K562 treated with DMSO at 1 percent for 24 hours (cell line): ENCODE results near the gene CALHM1. TPM values are rescaled to one million over a fixed set of nuclear protein-coding genes. Genes with fewer than 3 reads are reported as not detected.

ENCODE experiments used
- total RNA-seq: library from RNA; unstranded; fragments of 300-600 nt; gene quantifications from 2 replicates; pipeline ENCODE4 v1.2.3, GENCODE V29; 2022; ENCODE audit warnings: low read depth; ENCODE audit not compliant: insufficient read depth

The CALHM1 gene, protein sequence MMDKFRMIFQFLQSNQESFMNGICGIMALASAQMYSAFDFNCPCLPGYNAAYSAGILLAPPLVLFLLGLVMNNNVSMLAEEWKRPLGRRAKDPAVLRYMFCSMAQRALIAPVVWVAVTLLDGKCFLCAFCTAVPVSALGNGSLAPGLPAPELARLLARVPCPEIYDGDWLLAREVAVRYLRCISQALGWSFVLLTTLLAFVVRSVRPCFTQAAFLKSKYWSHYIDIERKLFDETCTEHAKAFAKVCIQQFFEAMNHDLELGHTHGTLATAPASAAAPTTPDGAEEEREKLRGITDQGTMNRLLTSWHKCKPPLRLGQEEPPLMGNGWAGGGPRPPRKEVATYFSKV
- total RNA-seq, result not detected in 2 replicates

DNA sequence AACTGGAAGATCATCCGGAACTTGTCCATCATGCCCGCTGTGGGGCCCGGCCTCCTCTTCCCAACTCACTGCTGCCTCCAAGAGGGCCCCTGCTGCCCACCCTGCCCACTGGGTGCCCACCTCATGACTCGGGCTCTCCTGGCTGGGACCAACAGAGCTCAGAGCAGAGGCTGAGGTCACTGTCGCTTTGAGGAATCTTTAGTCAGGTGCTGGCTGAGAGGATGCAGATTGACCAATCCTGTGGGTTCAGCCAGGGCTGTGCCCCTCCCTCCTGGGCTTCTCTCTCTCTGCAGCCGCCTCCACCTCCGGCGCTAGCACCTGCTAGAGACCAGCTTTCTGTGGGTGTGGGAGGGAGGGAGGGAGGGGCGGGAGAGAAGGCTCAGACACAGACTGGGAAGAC lies at the start of gene CALHM1:
CALHM1 (minus strand) TSS at position 181 of the 400 bp plus-strand sequence; CDS start at position 32, 149 bp downstream.

DNA sequence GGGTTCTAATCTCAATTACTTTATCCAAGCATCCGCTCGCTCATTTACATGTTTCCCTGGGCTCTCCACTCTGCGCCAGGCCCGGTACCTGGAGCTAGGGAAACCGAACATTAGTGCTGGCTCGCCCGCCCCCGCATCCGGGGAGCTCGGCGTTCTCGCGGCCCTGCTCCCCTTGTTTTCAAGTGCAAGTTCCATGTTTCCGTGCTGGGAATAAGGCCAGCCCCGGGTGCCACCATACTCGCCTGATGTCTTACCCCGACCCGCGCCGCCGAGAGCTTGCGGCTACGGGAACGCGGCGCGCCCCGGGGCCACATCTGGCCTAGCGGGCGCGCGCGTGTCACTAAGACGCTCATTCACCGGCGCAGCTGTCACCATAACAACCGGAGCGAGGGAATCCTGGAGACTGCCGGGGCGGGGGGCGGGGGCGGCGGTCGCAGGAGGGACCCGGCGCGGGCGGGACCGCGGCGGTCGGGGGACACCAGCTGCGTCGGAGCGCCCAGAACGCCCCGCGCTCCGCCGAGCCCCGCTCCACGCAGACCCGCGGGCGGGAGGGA lies 34.7 kb upstream of the CALHM1 start, which contains the start of gene NEURL1:
NEURL1 (plus strand) TSS at position 344 of the 554 bp plus-strand sequence. CDS start 683 bp downstream, outside the sequence.

DNA sequence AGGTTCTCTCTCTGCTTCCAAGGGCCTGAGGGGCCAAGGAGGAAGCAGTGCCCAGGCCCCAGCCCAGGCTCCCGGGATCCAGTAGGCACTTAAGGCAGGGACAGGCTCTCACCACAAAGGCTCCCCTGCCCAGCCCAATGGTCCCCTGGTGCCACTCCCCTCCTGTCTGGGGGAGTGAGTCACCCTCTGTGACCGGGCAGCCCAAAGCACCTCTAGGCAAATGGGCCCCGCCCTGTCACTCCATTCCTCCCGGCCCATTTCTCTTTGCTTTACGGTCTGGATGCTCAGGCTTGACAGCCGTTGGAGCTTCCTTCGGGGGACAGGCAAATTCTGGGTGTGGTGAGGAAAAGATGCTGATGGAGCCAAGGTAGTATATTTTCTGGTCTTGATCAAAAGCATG lies 20.4 kb upstream of the CALHM1 start, which contains the start of gene CALHM3:
CALHM3 (minus strand) TSS at position 106 of the 400 bp plus-strand sequence. CDS start 208 bp downstream, outside the sequence.

DNA sequence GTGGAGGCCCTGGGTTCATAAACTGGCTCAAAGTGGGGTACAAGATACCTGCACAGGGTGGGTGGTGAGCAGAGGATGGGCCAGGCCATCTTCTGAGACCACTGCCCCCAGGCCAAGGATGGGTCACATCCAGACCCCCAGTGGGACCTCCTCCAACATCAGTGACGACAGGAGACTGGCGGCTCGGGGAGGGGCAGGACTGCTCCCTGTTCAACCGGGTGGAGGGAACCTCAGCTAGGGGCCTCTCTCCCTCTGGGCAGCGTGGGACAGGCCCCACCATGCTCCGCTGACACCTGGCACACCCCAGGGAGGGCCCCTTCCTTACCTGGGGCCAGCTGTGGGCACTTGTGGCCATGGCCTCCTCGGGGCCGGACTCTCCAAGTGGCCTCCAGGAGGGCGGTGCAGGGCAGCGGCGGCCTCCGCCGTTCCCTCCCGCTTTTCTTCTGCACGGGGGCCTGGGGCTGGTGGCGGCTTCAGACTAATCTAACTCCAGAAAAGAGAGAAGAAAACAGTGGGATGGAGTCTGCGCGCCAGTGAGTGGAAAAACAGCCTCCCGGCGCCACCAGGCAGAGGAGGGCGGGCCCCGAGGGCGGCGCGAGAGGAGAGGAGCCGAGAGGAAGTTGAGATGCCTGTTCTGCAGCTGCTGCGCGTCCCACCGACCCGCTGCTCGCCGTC lies 6.7 kb downstream of the CALHM1 start, which contains the start of gene CALHM2:
CALHM2 (minus strand) TSS at position 540 of the 675 bp plus-strand sequence. CDS start 2,429 bp downstream, outside the sequence.

Other genes starting within 250 kb of the CALHM1 start
- gene RPEL1, start 213.0 kb downstream of the CALHM1 start, total RNA-seq, result not detected in 2 replicates
- gene INA, start 181.8 kb downstream of the CALHM1 start, total RNA-seq, result 0.13 TPM in 1 of 2 replicates, not detected in the other
- 8.8 and 11.7 TPM in 2 replicates for gene PCGF6, start 107.8 kb downstream of the CALHM1 start, total RNA-seq
- 8.9 and 9.2 TPM in 2 replicates for gene TAF5, start 90.9 kb downstream of the CALHM1 start, total RNA-seq
- 361 and 401 TPM in 2 replicates for gene ATP5MK, start 62.4 kb downstream of the CALHM1 start, total RNA-seq
- 19.1 and 22.1 TPM in 2 replicates for gene PDCD11, start 62.3 kb downstream of the CALHM1 start, total RNA-seq
- 0.95 and 1.5 TPM in 2 replicates for gene CALHM2, start 6.5 kb downstream of the CALHM1 start, total RNA-seq
- not detected in 2 replicates for gene CALHM3, start 20.3 kb upstream of the CALHM1 start, total RNA-seq
- gene NEURL1, start 34.8 kb upstream of the CALHM1 start, total RNA-seq, result 0.22 and 0.68 TPM in 2 replicates